ENCODE measurements around the gene CRYGS. TPM values are rescaled to one million over a fixed set of nuclear protein-coding genes. Genes with fewer than 3 reads are reported as not detected.

CRYGS gene
- total RNA-seq, 1 experiment from 2014 or later, result 4.3 TPM

GRCh38 chr3:186520431-186520830 lies 23.7 kb downstream of the CRYGS start:
- no peak overlapping the region for H3K27ac ChIP-seq (ENCODE audit: low read depth, low read length)
- no peaks in the 10 kb centered on the region for H3K9me3 ChIP-seq (ENCODE audit: control insufficient read depth in 1 of 2, insufficient read depth in 1 of 2, low read depth in 1 of 2, low read length in 2 of 2)
- no peaks in the 10 kb centered on the region for H4K20me1 ChIP-seq (ENCODE audit: insufficient read depth)
- intact Hi-C loops (cut with micrococcal nuclease), result no loop called here
- no peak overlapping the region for H3K4me2 ChIP-seq (ENCODE audit: low read length)
- no peaks in the 10 kb centered on the region for H3K9me2 ChIP-seq (ENCODE audit: insufficient read depth)
- peaks cover 17% of the 10 kb centered on the region; the same call in 1 of the 2 replicates for H3K27me3 ChIP-seq (ENCODE audit: insufficient read depth, low read length)
- no peaks in the 10 kb centered on the region for H3K36me3 ChIP-seq (ENCODE audit: control insufficient read depth in 1 of 2, insufficient read depth in 2 of 2, low read length in 2 of 2)
- POLR2A ChIA-PET, result no interaction called here
- no peak overlapping the region for H3K4me3 ChIP-seq (replicated peaks in 1 of 2; ENCODE audit: low read depth in 1 of 2, low read length in 2 of 2)
- H3K4me1 ChIP-seq (ENCODE audit: control insufficient read depth in 1 of 2, insufficient read depth in 2 of 2, low read length in 2 of 2), result no peaks in the 10 kb centered on the region
- CTCF ChIA-PET, result no interaction called here
- no peak overlapping the region for H3K9ac ChIP-seq (ENCODE audit: low read length)
- H3K79me2 ChIP-seq (ENCODE audit: insufficient read depth, low read length), result no peaks in the 10 kb centered on the region
- BruUV-seq (replicated peaks), result no TSS peak
- RAD21 ChIA-PET (ENCODE audit: low non-redundant PET in 1 of 2, low total read pairs in 2 of 2, uncharacterized antibody in 2 of 2, unreplicated experiment in 2 of 2), result no interaction called here
- no peak overlapping the region for H2AFZ ChIP-seq (ENCODE audit: low read depth, low read length, poor library complexity, severe bottlenecking)
- no peak for ATAC-seq
- TF ChIP-seq SP1 (IDR thresholded peaks at IDR 0.05; ENCODE audit: low read depth) (no peak), REST (IDR thresholded peaks at IDR 0.05; ENCODE audit: low read depth) (no peak), CTCF (IDR thresholded peaks at IDR 0.05 in 2 of 3, conservative IDR thresholded peaks at IDR 0.05 in 1 of 3; ENCODE audit: borderline replicate concordance in 1 of 3, insufficient read depth in 1 of 3, low read depth in 2 of 3, low read length in 2 of 3) (no peak), CEBPB (IDR thresholded peaks at IDR 0.05; ENCODE audit: low read depth) (no peak)
- DNase-seq (ENCODE audit: low read depth, low spot score), result no peak

Data from HCT116 (cell line).